ENCODE data around the gene KRT75.
A peak's percentile ranks its signal among the peaks of the same experiment; 100 is the strongest.
"Not testable (repeated sequence)": the region's sequence is repeated elsewhere in the genome, so short reads cannot be mapped to it uniquely, and the experiment has no call there.

KRT75 gene

GRCh38 chr12:52434081-52434733 lies at the start of gene KRT75:
KRT75 (minus strand) TSS chr12:52434371; CDS start chr12:52434304, 67 bp downstream.
- DNase-seq, result no peak

GRCh38 chr12:52480073-52480472 lies 45.9 kb upstream of the KRT75 start:
- no peak for DNase-seq

- DNase-seq, result no peak
Measured at GRCh38 chr12:52477651-52478050, 43.5 kb upstream of the KRT75 start.

- DNase-seq, result no peak
Measured at GRCh38 chr12:52474212-52474611, 40.0 kb upstream of the KRT75 start.

GRCh38 chr12:52473768-52474167 lies 39.6 kb upstream of the KRT75 start, which contains the start of gene KRT6C:
KRT6C (minus strand) TSS chr12:52473805; CDS start chr12:52473737, 68 bp downstream.
- DNase-seq, result no peak

GRCh38 chr12:52469853-52470252 lies 35.7 kb upstream of the KRT75 start:
- DNase-seq, result no peak

- no peak for DNase-seq
Measured at GRCh38 chr12:52464897-52465296, 30.7 kb upstream of the KRT75 start.

- no peak for DNase-seq
Measured at GRCh38 chr12:52461693-52462092, 27.5 kb upstream of the KRT75 start.

- DNase-seq, result no peak
Measured at GRCh38 chr12:52458861-52459260, 24.7 kb upstream of the KRT75 start.

- DNase-seq, result no peak
Measured at GRCh38 chr12:52455821-52456220, 21.6 kb upstream of the KRT75 start.

GRCh38 chr12:52454411-52455201 lies 20.4 kb upstream of the KRT75 start:
- DNase-seq, result peak in 2 of 51 donors; percentile 4 to 11

- DNase-seq, result no peak
Measured at GRCh38 chr12:52452101-52452500, 17.9 kb upstream of the KRT75 start, which contains the start of gene KRT6B. KRT6B (minus strand) TSS chr12:52452146; CDS start chr12:52452078, 68 bp downstream.

GRCh38 chr12:52448228-52448627 lies 14.1 kb upstream of the KRT75 start:
- DNase-seq, result no peak

GRCh38 chr12:52447196-52447595 lies 13.0 kb upstream of the KRT75 start:
- not testable (repeated sequence) for DNase-seq

- no peak for DNase-seq
Measured at GRCh38 chr12:52446367-52447045, 12.3 kb upstream of the KRT75 start.

- no peak for DNase-seq
Measured at GRCh38 chr12:52445876-52446275, 11.7 kb upstream of the KRT75 start.

GRCh38 chr12:52444647-52445595 lies 10.8 kb upstream of the KRT75 start:
- no peak for DNase-seq

- DNase-seq, result no peak
Measured at GRCh38 chr12:52443966-52444365, 9.8 kb upstream of the KRT75 start.

- DNase-seq, result no peak
Measured at GRCh38 chr12:52442600-52443061, 8.5 kb upstream of the KRT75 start.

GRCh38 chr12:52441320-52441911 lies 7.2 kb upstream of the KRT75 start:
- DNase-seq, result no peak

Measured in hypothalamus (tissue), 51 donors.